SH-SY5Y (cell line): ENCODE results near the gene NECTIN1.

ENCODE experiments used
- GATA2 ChIP-seq: IDR thresholded peaks from 2 replicates; pipeline ENCODE4 v1.6.1; 2011; ENCODE audit warnings: mild to moderate bottlenecking, low read depth, low read length
- GATA3 ChIP-seq: IDR thresholded peaks from 2 replicates; pipeline ENCODE4 v1.6.1; 2011; ENCODE audit warnings: low read depth, mild to moderate bottlenecking, low read length, moderate library complexity

Gene NECTIN1

GRCh38 chr11:119763071-119763728, 34.2 kb upstream of the NECTIN1 start:
- TF ChIP-seq GATA2 (no peak), GATA3 (no peak)

- TF ChIP-seq GATA3: no peak
- no peak for TF ChIP-seq GATA2
Observed at GRCh38 chr11:119759747-119760412, 30.9 kb upstream of the NECTIN1 start.

GRCh38 chr11:119759324-119759723, 30.3 kb upstream of the NECTIN1 start:
- TF ChIP-seq GATA2 (no peak), GATA3 (no peak)

GRCh38 chr11:119758291-119758690, 29.3 kb upstream of the NECTIN1 start:
- no peak for TF ChIP-seq GATA2
- TF ChIP-seq GATA3: no peak

GRCh38 chr11:119757378-119757777, 28.4 kb upstream of the NECTIN1 start:
- TF ChIP-seq GATA2 (no peak), GATA3 (no peak)

GRCh38 chr11:119756169-119756865, 27.3 kb upstream of the NECTIN1 start:
- TF ChIP-seq GATA3: no peak
- TF ChIP-seq GATA2: no peak

- TF ChIP-seq GATA2: no peak
- TF ChIP-seq GATA3: no peak
Observed at GRCh38 chr11:119755356-119756071, 26.5 kb upstream of the NECTIN1 start.

GRCh38 chr11:119754656-119755355, 25.8 kb upstream of the NECTIN1 start:
- TF ChIP-seq GATA2: no peak

- TF ChIP-seq GATA2 (no peak), GATA3 (no peak)
Observed at GRCh38 chr11:119754199-119754598, 25.2 kb upstream of the NECTIN1 start.

GRCh38 chr11:119752946-119753345, 23.9 kb upstream of the NECTIN1 start:
- TF ChIP-seq GATA3 (no peak), GATA2 (no peak)

- TF ChIP-seq GATA2: no peak
- no peak for TF ChIP-seq GATA3
Observed at GRCh38 chr11:119752345-119752871, 23.4 kb upstream of the NECTIN1 start.

GRCh38 chr11:119750056-119750455, 21.1 kb upstream of the NECTIN1 start:
- TF ChIP-seq GATA2 (no peak), GATA3 (no peak)

- TF ChIP-seq GATA3 (no peak), GATA2 (no peak)
Observed at GRCh38 chr11:119749006-119749565, 20.1 kb upstream of the NECTIN1 start.
